ENCODE data around the gene COPS8. TPM values are rescaled to one million over a fixed set of nuclear protein-coding genes. Genes with fewer than 3 reads are reported as not detected.
A peak's percentile ranks its signal among the peaks of the same experiment; 100 is the strongest.

The COPS8 gene
- total RNA-seq, 2 donors from 2014 or later: 54.7 to 61.9 TPM

- no peaks in the 10 kb centered on the region for H3K36me3 Mint-ChIP-seq
- H3K27ac Mint-ChIP-seq: peak overlapping the region in 1 of 2 donors; percentile 29
- H3K9me3 Mint-ChIP-seq: no peaks in the 10 kb centered on the region
- DNase-seq (ENCODE audit: low spot score in 2 of 2) (no peak), ATAC-seq (no peak)
Observed at GRCh38 chr2:237060534-237061312, 25.0 kb upstream of the COPS8 start.

- H3K36me3 Mint-ChIP-seq: no peaks in the 10 kb centered on the region
- H3K27ac Mint-ChIP-seq: no peak overlapping the region
- no peaks in the 10 kb centered on the region for H3K9me3 Mint-ChIP-seq
- DNase-seq (ENCODE audit: low spot score in 2 of 2): no peak
- no peak for ATAC-seq
Observed at GRCh38 chr2:237061356-237061755, 24.3 kb upstream of the COPS8 start.

- Mint-ChIP-seq H3K9me3 (no peaks in the 10 kb centered on the region), H3K27ac (no peak overlapping the region), H3K36me3 (no peaks in the 10 kb centered on the region)
- ATAC-seq: no peak
- DNase-seq (ENCODE audit: low spot score in 2 of 2): no peak
Observed at GRCh38 chr2:237062585-237062984, 23.1 kb upstream of the COPS8 start.

- H3K9me3 Mint-ChIP-seq: no peaks in the 10 kb centered on the region
- no peak overlapping the region for H3K27ac Mint-ChIP-seq
- ATAC-seq (no peak), DNase-seq (ENCODE audit: low spot score in 2 of 2) (no peak)
- no peaks in the 10 kb centered on the region for H3K36me3 Mint-ChIP-seq
Observed at GRCh38 chr2:237064203-237065070, 21.3 kb upstream of the COPS8 start.

- ATAC-seq (no peak), DNase-seq (ENCODE audit: low spot score in 2 of 2) (no peak)
- Mint-ChIP-seq H3K36me3 (no peaks in the 10 kb centered on the region), H3K9me3 (no peaks in the 10 kb centered on the region), H3K27ac (no peak overlapping the region)
Observed at GRCh38 chr2:237065071-237065377, 20.7 kb upstream of the COPS8 start.

- no peak for DNase-seq (ENCODE audit: low spot score in 2 of 2)
- ATAC-seq: no peak
- no peaks in the 10 kb centered on the region for H3K9me3 Mint-ChIP-seq
- H3K27ac Mint-ChIP-seq: peak overlapping the region in 1 of 2 donors; percentile 16
- no peaks in the 10 kb centered on the region for H3K36me3 Mint-ChIP-seq
Observed at GRCh38 chr2:237066396-237066795, 19.3 kb upstream of the COPS8 start.

GRCh38 chr2:237068005-237068576 is 17.6 kb upstream of the COPS8 start:
- no peak for ATAC-seq
- no peaks in the 10 kb centered on the region for H3K36me3 Mint-ChIP-seq
- no peak for DNase-seq (ENCODE audit: low spot score in 2 of 2)
- H3K27ac Mint-ChIP-seq: no peak overlapping the region
- no peaks in the 10 kb centered on the region for H3K9me3 Mint-ChIP-seq

- DNase-seq (ENCODE audit: low spot score in 2 of 2) (peak in 1 of 2 donors; percentile 80), ATAC-seq (no peak)
- Mint-ChIP-seq H3K27ac (no peak overlapping the region), H3K36me3 (no peaks in the 10 kb centered on the region), H3K9me3 (no peaks in the 10 kb centered on the region)
Observed at GRCh38 chr2:237072067-237072931, 13.4 kb upstream of the COPS8 start.

GRCh38 chr2:237073552-237073951 is 12.1 kb upstream of the COPS8 start:
- DNase-seq (ENCODE audit: low spot score in 2 of 2) (no peak), ATAC-seq (no peak)
- no peaks in the 10 kb centered on the region for H3K36me3 Mint-ChIP-seq
- H3K9me3 Mint-ChIP-seq: no peaks in the 10 kb centered on the region
- H3K27ac Mint-ChIP-seq: no peak overlapping the region

GRCh38 chr2:237074211-237074993 is 11.3 kb upstream of the COPS8 start:
- ATAC-seq (no peak), DNase-seq (ENCODE audit: low spot score in 2 of 2) (no peak)
- H3K27ac Mint-ChIP-seq: peak overlapping the region in 1 of 2 donors; percentile 4
- H3K36me3 Mint-ChIP-seq: no peaks in the 10 kb centered on the region
- no peaks in the 10 kb centered on the region for H3K9me3 Mint-ChIP-seq

GRCh38 chr2:237075749-237076599 is 9.7 kb upstream of the COPS8 start:
- ATAC-seq: no peak
- Mint-ChIP-seq H3K36me3 (no peaks in the 10 kb centered on the region), H3K9me3 (no peaks in the 10 kb centered on the region)

GRCh38 chr2:237081596-237081995 is 4.1 kb upstream of the COPS8 start:
- ATAC-seq (no peak), DNase-seq (ENCODE audit: low spot score in 2 of 2) (no peak)
- no peak overlapping the region for H3K27ac Mint-ChIP-seq
- H3K9me3 Mint-ChIP-seq: no peaks in the 10 kb centered on the region
- H3K36me3 Mint-ChIP-seq: peaks cover 6 to 8% of the 10 kb centered on the region in 2 donors

More at GRCh38 chr2:237075749-237076599, 9.7 kb upstream of the COPS8 start:
- DNase-seq (ENCODE audit: low spot score in 2 of 2): no peak
- H3K27ac Mint-ChIP-seq: peak overlapping the region; percentile 2 to 52

GRCh38 chr2:237083026-237083425 is 2.7 kb upstream of the COPS8 start:
- no peak overlapping the region for H3K27ac Mint-ChIP-seq
- peaks cover 6 to 8% of the 10 kb centered on the region in 2 donors for H3K36me3 Mint-ChIP-seq
- DNase-seq (ENCODE audit: low spot score in 2 of 2) (no peak), ATAC-seq (no peak)
- no peaks in the 10 kb centered on the region for H3K9me3 Mint-ChIP-seq

GRCh38 chr2:237084444-237084843 is 1.2 kb upstream of the COPS8 start:
- ATAC-seq (no peak), DNase-seq (ENCODE audit: low spot score in 2 of 2) (no peak)
- Mint-ChIP-seq H3K36me3 (peaks cover 6 to 8% of the 10 kb centered on the region in 2 donors), H3K27ac (peak overlapping the region; percentile 91 to 99), H3K9me3 (no peaks in the 10 kb centered on the region)

- H3K27ac Mint-ChIP-seq: no peak overlapping the region
- H3K9me3 Mint-ChIP-seq: no peaks in the 10 kb centered on the region
- DNase-seq (ENCODE audit: low spot score in 2 of 2) (no peak), ATAC-seq (no peak)
- peaks cover 2% of the 10 kb centered on the region in 2 donors for H3K36me3 Mint-ChIP-seq
Observed at GRCh38 chr2:237090906-237091305, 5.2 kb downstream of the COPS8 start.
